Measurements from ENCODE around the gene NRXN2.

The NRXN2 gene

DNA sequence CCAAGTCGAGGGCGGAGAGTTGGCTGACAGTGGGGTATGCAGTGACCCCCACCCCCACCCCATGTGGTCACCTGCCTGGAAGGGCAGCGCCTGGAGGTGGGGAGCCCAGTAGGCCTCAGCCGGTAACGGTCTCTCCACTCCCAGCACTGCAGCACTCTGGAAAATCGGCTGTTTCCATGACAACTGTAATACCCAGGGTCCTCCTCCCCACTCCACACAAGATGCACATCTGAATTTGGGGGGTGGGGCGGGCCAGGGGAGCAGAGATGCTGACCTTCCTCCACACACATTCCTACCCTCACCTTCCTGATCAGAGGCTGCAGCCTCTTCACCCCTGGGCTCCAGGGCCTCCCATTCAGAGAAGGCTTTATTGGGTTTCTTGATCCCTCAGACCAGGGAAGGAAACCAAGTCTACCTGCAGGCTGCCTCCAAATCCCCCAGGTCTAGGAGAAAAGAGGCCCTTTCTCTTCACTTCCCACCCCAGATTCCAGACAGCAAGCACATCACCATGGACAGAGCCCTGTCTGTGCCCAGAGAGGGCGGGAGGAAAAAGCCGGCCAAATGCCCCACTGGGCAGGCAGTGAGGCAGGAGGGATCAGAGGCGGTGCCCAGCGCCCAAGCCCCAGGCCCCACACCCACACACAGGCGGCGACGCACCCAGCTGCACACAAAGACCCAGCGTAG lies 85.5 kb downstream of the NRXN2 start:
- DNase-seq, result peak in 7 of 58 donors; percentile 20 to 59 (median 29)

GRCh38 chr11:64633555-64634159 lies 89.3 kb downstream of the NRXN2 start:
- DNase-seq, result no peak

- no peak for DNase-seq
Measured at GRCh38 chr11:64632654-64633053, 90.3 kb downstream of the NRXN2 start.

DNA sequence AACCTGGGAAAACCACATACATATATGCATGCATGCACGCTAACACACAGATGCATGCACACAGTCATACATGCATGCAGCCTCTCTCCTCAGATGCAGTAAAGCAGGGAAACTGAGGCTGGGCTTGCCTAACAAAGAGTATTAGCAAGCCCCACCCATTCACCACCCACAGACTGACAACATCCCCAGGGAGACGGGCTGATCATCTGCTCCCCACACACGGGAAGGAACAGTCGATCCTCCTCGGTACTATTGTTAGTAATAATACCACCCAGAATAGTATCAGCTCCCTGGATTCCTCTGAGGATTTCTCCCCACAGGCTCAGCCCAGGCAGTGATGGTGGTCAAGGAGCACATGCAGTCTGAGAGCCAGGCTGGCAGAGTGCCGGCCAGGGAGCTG lies 90.8 kb downstream of the NRXN2 start:
- DNase-seq, result peak in 2 of 58 donors; percentile 33 to 34

DNA sequence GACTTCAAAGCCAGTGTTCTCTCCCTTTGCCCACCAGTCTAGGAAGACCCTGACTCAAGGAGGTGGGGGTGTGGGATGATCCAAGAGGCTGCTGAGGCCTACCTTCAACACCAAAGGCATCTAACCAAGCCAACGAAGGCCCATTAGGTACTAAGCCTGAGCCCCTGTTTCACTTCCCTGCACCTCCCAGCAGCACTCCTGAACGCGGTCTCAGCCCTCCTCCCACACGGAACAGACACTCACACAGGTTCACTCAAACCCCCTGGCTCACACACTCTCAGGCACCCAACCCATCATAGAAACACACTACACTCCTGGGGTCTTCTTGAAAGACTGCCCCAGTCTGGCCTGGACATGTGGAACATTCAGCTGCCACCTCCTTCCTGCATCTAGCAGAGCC lies 91.3 kb downstream of the NRXN2 start:
- no peak for DNase-seq

- DNase-seq, result peak in 2 of 58 donors; percentile 24 to 43
Measured at GRCh38 chr11:64629796-64630562, 93.0 kb downstream of the NRXN2 start.

GRCh38 chr11:64629103-64629502 lies 93.9 kb downstream of the NRXN2 start:
- DNase-seq, result no peak

GRCh38 chr11:64628596-64628995 lies 94.4 kb downstream of the NRXN2 start:
- no peak for DNase-seq

- no peak for DNase-seq
Measured at GRCh38 chr11:64627371-64627770, 95.6 kb downstream of the NRXN2 start.

DNA sequence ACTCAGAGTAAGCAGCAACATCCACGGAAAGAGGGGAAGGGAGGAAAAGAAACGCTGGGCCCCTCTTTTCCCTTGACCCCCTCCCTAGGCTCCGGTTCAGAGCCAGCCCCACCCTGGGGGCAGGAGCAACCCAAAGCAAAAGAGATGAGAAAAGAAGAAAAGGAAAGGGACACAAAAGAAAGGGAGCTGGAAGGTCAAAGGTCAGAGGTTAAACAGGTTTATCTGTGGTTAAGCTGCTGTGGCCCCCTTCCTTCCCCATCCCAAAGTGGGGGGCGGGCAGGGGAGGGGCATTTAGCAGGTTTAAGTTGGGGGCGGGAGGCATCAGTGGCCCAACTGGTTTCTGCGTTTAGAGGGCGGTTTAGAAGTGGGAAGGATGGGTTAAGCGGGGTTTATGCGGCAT lies 96.4 kb downstream of the NRXN2 start:
- no peak for DNase-seq

- DNase-seq, result no peak
Measured at GRCh38 chr11:64624883-64625481, 98.0 kb downstream of the NRXN2 start.

GRCh38 chr11:64622681-64623080 lies 100.3 kb downstream of the NRXN2 start:
- no peak for DNase-seq

DNA sequence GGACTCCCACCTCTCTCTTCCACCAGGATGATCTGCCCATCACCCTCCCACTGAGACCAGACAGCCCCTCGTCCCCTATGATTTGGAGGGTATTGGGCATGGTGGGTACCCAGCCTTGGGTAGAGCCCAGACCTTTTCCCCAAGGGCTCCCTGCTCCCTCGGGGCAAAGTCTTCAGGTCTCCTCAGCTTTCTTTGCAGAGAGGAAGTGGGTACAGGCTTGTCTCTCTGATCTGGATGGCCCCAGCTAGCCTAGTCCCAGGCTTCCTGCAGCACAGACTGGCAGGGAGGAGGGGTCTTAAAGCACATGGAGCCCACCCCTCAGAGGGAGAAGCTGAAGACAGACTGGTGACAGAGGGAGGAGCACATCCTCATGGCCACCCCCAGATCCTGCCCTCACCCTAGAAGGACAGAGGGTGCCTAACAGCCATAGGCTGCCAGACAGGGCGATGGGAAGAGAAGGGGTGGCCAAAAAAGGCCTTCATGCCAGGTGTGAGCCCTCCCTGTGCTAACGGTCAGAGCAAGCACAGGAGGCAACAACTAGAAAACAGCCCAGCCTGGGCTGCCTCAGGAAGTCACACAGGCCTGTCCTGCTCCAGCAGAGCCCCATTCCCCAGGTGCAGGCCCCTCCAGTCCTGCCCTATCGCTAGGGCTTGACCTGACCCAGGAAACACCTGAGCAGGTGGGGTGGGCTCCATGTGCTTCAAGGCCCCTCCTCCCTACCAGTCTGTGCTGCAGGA lies 101.5 kb downstream of the NRXN2 start:
- DNase-seq, result no peak

- DNase-seq, result peak in 41 of 58 donors; percentile 19 to 77 (median 44)
Measured at GRCh38 chr11:64620381-64620971, 102.5 kb downstream of the NRXN2 start.

DNA sequence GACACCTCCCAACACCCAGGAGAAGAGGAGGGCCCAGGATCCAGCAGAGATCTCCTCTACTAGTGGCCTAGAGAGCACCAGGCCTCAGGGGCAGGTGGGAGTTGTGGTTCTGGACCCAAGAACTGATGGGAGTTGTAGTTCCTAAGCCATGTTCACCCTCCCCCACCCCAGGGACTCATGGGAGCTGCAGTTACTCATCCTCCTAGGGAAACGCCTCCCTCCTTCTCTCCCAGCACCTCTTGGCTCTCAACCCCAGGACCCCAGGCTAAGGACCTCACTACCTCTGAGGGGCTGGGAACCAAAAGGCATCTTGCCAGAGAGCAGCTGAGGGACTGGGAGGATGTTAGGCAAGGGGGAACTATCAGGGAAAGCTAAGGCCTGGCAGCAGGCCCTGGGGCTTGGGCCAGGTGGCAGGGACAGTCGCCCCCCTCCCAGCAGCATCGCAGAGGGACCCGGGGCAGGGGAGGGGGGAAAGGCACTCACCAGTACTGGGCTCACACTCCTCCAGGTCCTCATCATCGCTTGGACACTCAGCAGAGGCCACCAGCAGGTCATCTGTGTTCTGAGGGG lies 103.1 kb downstream of the NRXN2 start:
- peak in 28 of 58 donors; percentile 24 to 77 (median 39) for DNase-seq

- peak in 33 of 58 donors; percentile 9 to 80 (median 53) for DNase-seq
Measured at GRCh38 chr11:64619196-64619595, 103.8 kb downstream of the NRXN2 start.

- no peak for DNase-seq
Measured at GRCh38 chr11:64616817-64617216, 106.2 kb downstream of the NRXN2 start.

DNA sequence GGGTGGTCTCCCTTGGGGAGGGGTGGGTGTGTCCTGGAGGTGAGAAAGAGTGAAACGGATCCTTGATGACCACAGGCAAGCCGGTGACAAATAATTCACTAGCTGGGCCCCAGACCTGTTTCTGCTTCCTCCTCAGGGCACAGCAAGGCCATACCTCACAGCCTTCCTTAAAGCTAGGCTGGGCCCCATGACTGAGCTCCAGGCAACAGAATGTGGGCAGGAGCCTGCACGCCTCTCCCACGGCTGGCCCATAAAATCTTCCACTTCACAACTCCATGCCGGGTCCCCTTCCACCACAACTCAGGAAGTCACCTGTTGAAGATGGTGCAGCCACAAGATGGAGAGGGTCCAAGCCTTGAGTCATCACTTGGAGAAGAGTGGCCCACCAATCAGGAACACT lies 108.1 kb downstream of the NRXN2 start:
- DNase-seq, result no peak

DNA sequence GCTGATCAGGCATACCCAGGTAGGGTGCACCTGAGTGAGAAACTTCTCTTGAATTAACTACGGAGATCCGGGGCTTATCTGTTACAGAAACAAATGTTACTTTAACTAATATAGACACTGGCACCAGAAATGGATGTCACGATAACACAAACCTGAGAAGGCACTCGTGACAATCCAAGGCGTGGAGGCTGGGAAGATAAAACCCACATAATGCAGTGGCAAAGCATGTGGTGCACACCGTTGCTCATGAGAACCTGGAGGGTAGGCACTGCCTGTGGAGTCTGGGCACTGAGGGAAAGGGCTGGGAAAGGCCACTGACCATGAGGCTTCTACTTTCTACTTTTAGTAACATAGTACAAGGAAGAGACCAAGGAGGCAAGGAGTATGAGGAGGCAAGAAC lies 109.3 kb downstream of the NRXN2 start:
- DNase-seq, result no peak

DNA sequence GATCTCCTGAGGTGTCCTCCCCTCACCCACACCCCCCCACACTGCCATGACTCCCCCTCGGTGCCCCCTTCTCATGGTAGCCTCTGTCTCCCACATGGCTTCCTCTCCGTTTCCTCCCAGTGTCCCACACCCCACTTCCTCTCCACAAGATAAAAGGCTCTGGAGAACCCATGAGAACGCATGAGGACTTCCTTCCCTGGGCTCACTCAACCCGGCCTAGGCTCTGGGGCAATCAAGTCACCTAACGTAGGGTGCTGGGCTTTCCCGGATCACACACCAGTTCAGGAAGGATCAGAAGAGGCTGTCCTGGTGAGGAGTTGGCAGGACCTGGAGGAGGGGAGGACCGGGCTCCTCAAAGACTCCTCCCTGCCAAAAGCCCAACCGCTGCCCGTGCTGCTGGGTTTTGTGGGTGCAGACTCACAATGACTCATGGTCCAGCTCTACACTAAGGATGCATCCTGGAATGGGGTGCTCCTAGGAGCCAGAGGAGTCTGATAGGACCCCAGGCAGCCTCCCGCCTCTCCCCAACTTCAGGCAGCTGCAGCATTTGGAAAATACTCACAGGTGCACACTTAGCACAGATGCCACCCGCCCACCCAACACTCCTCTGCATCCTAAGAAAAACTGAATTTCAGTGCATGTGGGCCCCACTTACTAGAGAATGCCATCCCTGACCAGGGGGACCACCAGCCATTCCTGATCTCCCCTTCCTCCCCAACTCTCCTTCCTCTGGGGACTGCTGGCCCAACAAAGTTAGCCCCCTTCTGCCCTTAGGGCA lies 110.9 kb downstream of the NRXN2 start:
- DNase-seq, result no peak
